ENCODE data around the gene PDCD1LG2. TPM values are rescaled to one million over a fixed set of nuclear protein-coding genes. Genes with fewer than 3 reads are reported as not detected.

Gene PDCD1LG2
- total RNA-seq, 6 experiments from 2014 or later: 0.49 to 2.4 (median 1.1) TPM

GRCh38 chr9:5480919-5481318 lies 29.4 kb upstream of the PDCD1LG2 start:
- no peak overlapping the region for H3K4me3 ChIP-seq

GRCh38 chr9:5481322-5482040 lies 28.9 kb upstream of the PDCD1LG2 start:
- DNase-seq: no peak
- WGBS (ENCODE audit: insufficient coverage, low coverage, low lambda C conversion rate, missing lambda C conversion rate): 74% methylated on average over 5 of the region's 5 CpGs
- no peaks in the 10 kb centered on the region for H3K27me3 ChIP-seq
- H3K4me3 ChIP-seq: no peak overlapping the region
- H3K9me3 ChIP-seq: no peaks in the 10 kb centered on the region
- H3K36me3 ChIP-seq: no peaks in the 10 kb centered on the region
- no peak overlapping the region for H3K27ac ChIP-seq
- intact Hi-C loops (cut with DNase I): no loop called here
- TF ChIP-seq CTCF (IDR thresholded peaks at IDR 0.05) (no peak), POLR2A (IDR thresholded peaks at IDR 0.05) (no peak)
- no peaks in the 10 kb centered on the region for H3K4me1 ChIP-seq
- no peak for ATAC-seq

More at GRCh38 chr9:5480919-5481318, 29.4 kb upstream of the PDCD1LG2 start:
- no peaks in the 10 kb centered on the region for H3K27me3 ChIP-seq
- H3K27ac ChIP-seq: no peak overlapping the region
- no peak for ATAC-seq
- WGBS (ENCODE audit: insufficient coverage, low coverage, low lambda C conversion rate, missing lambda C conversion rate): 67% methylated on average over 4 of the region's 4 CpGs
- intact Hi-C loops (cut with DNase I): no loop called here
- H3K9me3 ChIP-seq: no peaks in the 10 kb centered on the region
- TF ChIP-seq POLR2A (IDR thresholded peaks at IDR 0.05) (no peak), CTCF (IDR thresholded peaks at IDR 0.05) (no peak)
- no peaks in the 10 kb centered on the region for H3K4me1 ChIP-seq
- no peak for DNase-seq
- H3K36me3 ChIP-seq: no peaks in the 10 kb centered on the region

GRCh38 chr9:5482194-5482593 lies 28.1 kb upstream of the PDCD1LG2 start:
- H3K4me3 ChIP-seq: no peak overlapping the region
- no peaks in the 10 kb centered on the region for H3K27me3 ChIP-seq
- no peak for DNase-seq
- no peaks in the 10 kb centered on the region for H3K4me1 ChIP-seq
- no peaks in the 10 kb centered on the region for H3K9me3 ChIP-seq
- intact Hi-C loops (cut with DNase I): no loop called here
- WGBS (ENCODE audit: insufficient coverage, low coverage, low lambda C conversion rate, missing lambda C conversion rate): 72% methylated on average over 8 of the region's 8 CpGs
- no peak for ATAC-seq
- TF ChIP-seq CTCF (IDR thresholded peaks at IDR 0.05): no peak
- no peak for TF ChIP-seq POLR2A (IDR thresholded peaks at IDR 0.05)
- H3K36me3 ChIP-seq: no peaks in the 10 kb centered on the region
- H3K27ac ChIP-seq: no peak overlapping the region

- no peak for TF ChIP-seq POLR2A (IDR thresholded peaks at IDR 0.05)
- TF ChIP-seq CTCF (IDR thresholded peaks at IDR 0.05): no peak
- Histone ChIP-seq H3K4me3 (no peak overlapping the region), H3K27ac (no peak overlapping the region), H3K36me3 (no peaks in the 10 kb centered on the region), H3K9me3 (no peaks in the 10 kb centered on the region), H3K4me1 (no peaks in the 10 kb centered on the region), H3K27me3 (no peaks in the 10 kb centered on the region)
- DNase-seq (no peak), ATAC-seq (no peak)
- 64% methylated on average over 2 of the region's 2 CpGs for WGBS (ENCODE audit: insufficient coverage, low coverage, low lambda C conversion rate, missing lambda C conversion rate)
- intact Hi-C loops (cut with DNase I): no loop called here
Measured at GRCh38 chr9:5483306-5483705, 27.0 kb upstream of the PDCD1LG2 start.

Measured in right lobe of liver (tissue), 6 donors.